Tibial artery (tissue), 4 donors: ENCODE results near the gene GALR3.

Source experiments
- DNase-seq, 2 donors: peaks; one replicate each; pipeline ENCODE4 v3.0.0-alpha.2; 2019
- H3K27ac ChIP-seq, 2 donors: fragments of 200-600 bp; sonication (generic) in 1 of 2; 1 replicate in 1 of 2; 2 replicates in 1 of 2; pipeline ENCODE4 v1.5.1; 2018 to 2019; ENCODE audit warnings: mild to moderate bottlenecking in 1 of 2
- H3K27me3 ChIP-seq, 2 donors: fragments of 200-600 bp; sonication (generic) in 1 of 2; one replicate each; pipeline versions ENCODE4 v1.5.1 to v1.6.0; 2016 to 2019
- H3K36me3 ChIP-seq, 3 donors: fragments of 200-600 bp; sonication (generic) in 2 of 3; one replicate each; pipeline ENCODE4 v1.5.1; 2016 to 2019; ENCODE audit warnings: mild to moderate bottlenecking in 2 of 3
- H3K4me1 ChIP-seq, 4 donors: fragments of 200-600 bp; sonication (generic) in 2 of 4; 1 replicate in 3 of 4; 2 replicates in 1 of 4; pipeline ENCODE4 v1.5.1; 2016 to 2019
- H3K4me3 ChIP-seq, 2 donors: fragments of 200-600 bp; sonication (generic) in 1 of 2; 1 replicate in 1 of 2; 2 replicates in 1 of 2; pipeline ENCODE4 v1.5.1; 2018 to 2019; ENCODE audit warnings: mild to moderate bottlenecking in 2 of 2
- H3K9me3 ChIP-seq, 3 donors: fragments of 200-600 bp; sonication (generic) in 1 of 3; one replicate each; pipeline ENCODE4 v1.5.1; 2016 to 2019
- intact Hi-C: fragments of 100-400 bp; cut with DNase I; formaldehyde crosslinking; loops from one replicate; pipeline ENCODE4 v1.15.0; 2023; ENCODE audit warnings: low total_unique reads
- TF ChIP-seq, protein P1 (sequence below), 2 experiments: fragments of 200-600 bp in 1 of 2; fragments of 450-650 bp in 1 of 2; IDR thresholded peaks; one replicate each; pipeline ENCODE4 v1.5.1; 2017 to 2019; ENCODE audit warnings: antibody characterized with exemption in 2 of 2, mild to moderate bottlenecking in 1 of 2, moderate library complexity in 1 of 2

Gene GALR3

DNA sequence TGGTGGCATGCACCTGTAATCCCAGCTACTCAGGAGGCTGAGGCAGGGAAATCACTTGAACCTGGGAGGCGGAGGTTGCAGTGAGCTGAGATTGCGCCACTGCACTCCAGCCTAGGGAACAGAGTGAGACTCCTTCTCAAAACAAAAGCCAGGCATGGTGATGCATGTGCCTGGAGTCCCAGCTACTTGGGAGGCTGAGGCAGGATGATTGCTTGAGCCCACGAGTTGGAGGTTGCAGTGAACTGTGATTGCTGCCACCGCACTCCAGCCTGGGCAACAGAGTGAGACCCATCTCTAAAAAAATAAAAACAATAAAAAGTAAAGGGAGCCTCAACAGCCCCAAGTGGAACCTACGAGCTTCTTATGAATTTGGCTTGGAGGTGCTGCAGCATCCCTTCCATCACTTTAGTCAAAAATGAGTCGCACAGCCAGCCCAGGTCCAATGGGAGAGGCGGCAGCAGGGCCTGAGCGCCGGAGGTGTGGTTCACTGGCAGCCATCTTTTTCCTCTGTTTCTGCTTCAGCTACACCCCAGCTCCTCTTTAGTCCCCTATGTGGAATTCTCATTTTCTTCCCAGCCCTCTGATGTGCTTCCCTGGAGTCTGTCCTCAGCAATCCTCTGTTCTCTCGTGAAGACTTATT, 44.7 kb upstream of the GALR3 start:
- Histone ChIP-seq H3K36me3 (peaks cover 8 to 18% (median 11%) of the 10 kb centered on the region in 3 donors), H3K27me3 (peaks cover 0 to 9% of the 10 kb centered on the region in 2 donors), H3K9me3 (no peaks in the 10 kb centered on the region), H3K27ac (no peak overlapping the region), H3K4me1 (peaks cover 0 to 18% (median 10%) of the 10 kb centered on the region in 4 donors), H3K4me3 (no peak overlapping the region)
- DNase-seq, result no peak
- TF ChIP-seq, protein P1, sequence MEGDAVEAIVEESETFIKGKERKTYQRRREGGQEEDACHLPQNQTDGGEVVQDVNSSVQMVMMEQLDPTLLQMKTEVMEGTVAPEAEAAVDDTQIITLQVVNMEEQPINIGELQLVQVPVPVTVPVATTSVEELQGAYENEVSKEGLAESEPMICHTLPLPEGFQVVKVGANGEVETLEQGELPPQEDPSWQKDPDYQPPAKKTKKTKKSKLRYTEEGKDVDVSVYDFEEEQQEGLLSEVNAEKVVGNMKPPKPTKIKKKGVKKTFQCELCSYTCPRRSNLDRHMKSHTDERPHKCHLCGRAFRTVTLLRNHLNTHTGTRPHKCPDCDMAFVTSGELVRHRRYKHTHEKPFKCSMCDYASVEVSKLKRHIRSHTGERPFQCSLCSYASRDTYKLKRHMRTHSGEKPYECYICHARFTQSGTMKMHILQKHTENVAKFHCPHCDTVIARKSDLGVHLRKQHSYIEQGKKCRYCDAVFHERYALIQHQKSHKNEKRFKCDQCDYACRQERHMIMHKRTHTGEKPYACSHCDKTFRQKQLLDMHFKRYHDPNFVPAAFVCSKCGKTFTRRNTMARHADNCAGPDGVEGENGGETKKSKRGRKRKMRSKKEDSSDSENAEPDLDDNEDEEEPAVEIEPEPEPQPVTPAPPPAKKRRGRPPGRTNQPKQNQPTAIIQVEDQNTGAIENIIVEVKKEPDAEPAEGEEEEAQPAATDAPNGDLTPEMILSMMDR (IDR thresholded peaks at IDR 0.05), result no peak
- intact Hi-C loops, result no loop called here

DNA sequence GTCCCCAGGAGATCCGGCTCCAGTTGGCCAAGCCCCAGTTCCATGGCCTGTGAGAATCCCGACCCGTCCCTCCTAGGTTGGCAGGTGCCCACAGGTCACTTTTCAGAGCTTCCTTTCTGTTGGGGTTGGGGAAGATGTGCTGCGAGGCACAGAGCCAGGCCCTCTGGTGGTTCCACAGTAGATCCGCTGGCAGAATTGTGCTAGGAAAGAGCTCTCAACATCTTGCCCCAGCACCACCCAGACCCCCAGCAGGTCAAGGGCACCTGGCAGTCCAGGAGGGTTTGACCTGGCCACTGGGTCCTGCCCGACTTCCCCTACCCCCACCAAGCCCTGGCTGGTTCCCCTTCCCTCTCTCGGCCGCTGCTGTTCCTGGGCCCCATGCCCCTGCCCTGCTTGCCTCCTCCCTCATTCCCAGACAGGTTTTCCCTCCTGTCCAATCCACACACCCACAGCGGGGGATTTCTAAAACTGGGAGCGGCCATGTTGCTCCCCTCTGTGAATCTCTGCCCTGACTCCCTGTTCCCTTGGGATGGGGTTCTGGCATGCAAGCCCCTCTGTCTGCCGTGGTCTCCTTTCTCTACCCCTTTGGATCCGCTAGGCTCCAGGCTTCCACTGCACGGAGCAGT, 41.6 kb upstream of the GALR3 start:
- no peak for DNase-seq
- no peak overlapping the region for H3K27ac ChIP-seq
- H3K4me1 ChIP-seq, result peaks cover 0 to 17% (median 8%) of the 10 kb centered on the region in 4 donors
- no peaks in the 10 kb centered on the region for H3K9me3 ChIP-seq
- H3K27me3 ChIP-seq, result peaks cover 0 to 26% of the 10 kb centered on the region in 2 donors
- TF ChIP-seq, protein P1 (IDR thresholded peaks at IDR 0.05), result no peak
- H3K4me3 ChIP-seq, result no peak overlapping the region
- intact Hi-C loops, result no loop called here
- no peaks in the 10 kb centered on the region for H3K36me3 ChIP-seq

DNA sequence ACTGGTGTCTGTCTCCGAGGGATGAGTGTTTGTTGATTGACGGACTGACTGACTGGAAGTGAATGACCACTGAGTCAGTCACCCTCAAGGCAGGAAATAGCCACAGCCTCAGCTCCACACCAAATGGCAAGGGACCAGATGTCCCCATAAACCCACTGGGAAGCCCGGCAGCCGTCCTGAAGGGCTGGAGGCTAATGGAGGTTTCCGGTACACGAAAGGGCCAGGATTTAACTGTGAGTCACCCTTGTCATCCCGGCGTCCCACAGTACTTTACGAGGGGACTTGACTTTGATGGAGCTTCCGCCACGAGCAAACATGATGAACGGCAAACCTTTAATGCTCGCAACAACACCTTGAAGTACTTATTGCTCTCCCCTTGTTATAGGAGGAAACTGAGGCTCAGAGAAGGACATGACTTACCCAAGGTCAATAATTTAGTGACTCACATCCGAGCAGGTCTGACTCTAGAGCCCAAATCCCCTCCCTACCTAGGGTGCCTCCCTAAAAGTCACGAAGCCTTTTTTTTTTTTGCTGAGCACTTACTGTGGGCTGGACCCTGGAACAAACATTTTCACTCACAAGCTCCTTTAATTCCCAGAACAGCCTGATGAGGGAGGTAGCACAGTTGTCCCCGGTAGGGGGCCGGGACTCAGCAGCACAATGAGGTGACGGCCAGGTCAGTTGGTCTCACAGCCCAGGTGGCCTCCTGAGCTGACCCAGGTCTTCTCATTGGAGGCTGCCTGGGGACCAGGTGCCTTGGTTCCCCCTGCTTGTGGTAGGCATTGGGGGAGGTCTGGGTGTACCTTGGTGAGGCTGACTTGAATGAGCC, 40.6 kb upstream of the GALR3 start:
- TF ChIP-seq, protein P1 (IDR thresholded peaks at IDR 0.05), result no peak
- Histone ChIP-seq H3K27ac (no peak overlapping the region), H3K27me3 (peaks cover 0 to 26% of the 10 kb centered on the region in 2 donors), H3K36me3 (no peaks in the 10 kb centered on the region), H3K4me3 (no peak overlapping the region), H3K4me1 (peaks cover 0 to 7% (median 0%) of the 10 kb centered on the region in 4 donors), H3K9me3 (no peaks in the 10 kb centered on the region)
- intact Hi-C loops, result no loop called here
- DNase-seq, result no peak

DNA sequence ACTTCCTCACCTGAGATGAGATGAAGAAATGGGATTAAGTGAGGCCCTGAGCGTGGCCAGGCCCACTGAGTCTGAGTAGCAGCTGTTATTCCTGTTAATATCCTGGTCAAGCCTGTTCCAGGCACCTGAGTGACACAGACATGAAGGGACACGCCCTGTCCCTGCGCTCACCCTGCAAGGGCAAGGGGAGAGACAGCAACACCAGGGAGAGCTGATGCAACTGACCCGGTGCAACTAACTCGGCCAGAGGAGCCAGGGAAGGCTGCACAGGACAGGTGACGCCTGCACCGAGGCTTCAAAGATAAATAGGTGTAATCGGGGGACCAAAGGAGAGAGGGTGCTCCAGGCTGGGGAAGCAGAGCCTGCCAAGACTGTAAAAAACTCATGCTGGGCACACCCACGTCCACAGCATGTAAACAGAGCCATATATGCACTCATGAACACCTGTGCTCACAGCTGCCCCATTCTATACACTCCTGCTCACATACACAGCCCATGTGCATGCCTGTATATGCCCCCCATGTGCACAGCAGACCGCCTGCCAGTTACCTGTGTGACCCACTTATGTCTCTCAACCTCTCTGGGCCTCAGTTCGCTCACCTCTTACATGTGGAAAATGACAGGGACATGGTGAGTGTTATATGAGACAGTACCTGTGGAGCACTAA, 38.2 kb upstream of the GALR3 start:
- intact Hi-C loops, result no loop called here
- DNase-seq, result no peak

DNA sequence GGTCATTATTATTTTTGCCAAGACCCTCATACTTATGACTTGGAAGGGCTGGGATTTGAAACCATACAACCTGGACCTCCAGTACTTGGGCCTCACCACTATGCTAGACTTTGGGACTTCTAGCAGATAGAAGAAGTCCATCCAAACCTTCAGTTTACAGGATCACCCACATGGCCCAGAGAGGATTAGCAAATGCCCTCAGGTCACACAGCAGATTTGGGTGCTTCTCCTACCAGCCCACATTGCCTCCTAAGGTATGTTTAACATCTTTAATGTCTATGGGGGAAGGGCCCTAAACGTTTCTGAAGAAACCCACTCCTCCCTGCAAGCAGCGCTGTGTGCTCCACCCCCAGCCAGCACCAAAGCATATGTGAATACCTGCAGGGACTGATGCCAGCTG, 32.9 kb upstream of the GALR3 start:
- Histone ChIP-seq H3K9me3 (no peaks in the 10 kb centered on the region), H3K36me3 (no peaks in the 10 kb centered on the region)
- intact Hi-C loops, result loop anchor here (5.0 kb wide), 1 partner anchor 148 kb away; no protein-coding TSS in a partner anchor

More for the DNA sequence above, 38.2 kb upstream of the GALR3 start:
- no peak overlapping the region for H3K27ac ChIP-seq
- H3K36me3 ChIP-seq, result no peaks in the 10 kb centered on the region
- H3K9me3 ChIP-seq, result no peaks in the 10 kb centered on the region
- TF ChIP-seq, protein P1 (IDR thresholded peaks at IDR 0.05), result no peak
- peaks cover 0 to 5% (median 0%) of the 10 kb centered on the region in 4 donors for H3K4me1 ChIP-seq
- no peak overlapping the region for H3K4me3 ChIP-seq
- peaks cover 0 to 26% of the 10 kb centered on the region in 2 donors for H3K27me3 ChIP-seq

More for the DNA sequence above, 32.9 kb upstream of the GALR3 start:
- Histone ChIP-seq H3K27me3 (peaks cover 0 to 6% of the 10 kb centered on the region in 2 donors), H3K4me1 (peaks cover 0 to 6% (median 0%) of the 10 kb centered on the region in 4 donors), H3K4me3 (no peak overlapping the region), H3K27ac (no peak overlapping the region)
- no peak for DNase-seq
- TF ChIP-seq, protein P1 (IDR thresholded peaks at IDR 0.05), result no peak
